NCI-H524 treated with DMSO at 0.1 percent for 48 hours (cell line): ENCODE measurements around the gene C10orf90.

Experiments used
- DNase-seq: peaks from one replicate; lab custom pipeline; 2025; lab: John Stamatoyannopoulos, UW

The C10orf90 gene

DNA sequence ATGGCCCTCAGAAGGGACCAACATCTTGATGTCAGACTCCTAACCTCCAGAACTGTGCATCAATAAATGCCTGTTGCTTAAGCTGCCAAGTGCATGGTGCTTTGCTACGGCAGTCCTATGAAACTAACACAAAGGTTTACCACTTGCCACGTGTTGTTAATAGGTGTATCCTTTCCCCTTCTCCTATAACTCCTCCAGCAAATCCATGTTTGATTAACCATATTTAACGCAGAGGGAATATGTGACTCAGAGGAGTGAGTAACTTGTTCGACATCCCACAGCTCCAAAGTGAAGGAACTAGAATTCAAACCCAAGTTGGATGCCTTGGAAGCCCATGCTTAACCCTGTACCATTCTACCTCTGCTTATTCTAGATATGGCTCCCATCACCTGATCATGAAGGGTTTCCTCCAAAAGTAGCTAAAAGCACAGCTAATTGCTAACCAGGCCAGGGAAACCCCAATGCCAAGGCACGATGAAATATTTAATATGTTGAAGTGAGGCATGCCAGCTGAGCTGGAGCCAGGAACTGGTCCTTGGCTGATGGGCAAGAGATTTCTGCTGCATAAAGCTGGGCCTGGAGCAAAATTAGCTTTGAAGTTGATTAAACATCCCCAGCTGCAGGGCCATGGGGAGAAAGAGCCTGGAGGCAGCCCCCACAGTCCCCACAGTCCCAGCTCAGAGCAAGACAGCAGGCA lies 131.9 kb downstream of the C10orf90 start:
- DNase-seq, result no peak

DNA sequence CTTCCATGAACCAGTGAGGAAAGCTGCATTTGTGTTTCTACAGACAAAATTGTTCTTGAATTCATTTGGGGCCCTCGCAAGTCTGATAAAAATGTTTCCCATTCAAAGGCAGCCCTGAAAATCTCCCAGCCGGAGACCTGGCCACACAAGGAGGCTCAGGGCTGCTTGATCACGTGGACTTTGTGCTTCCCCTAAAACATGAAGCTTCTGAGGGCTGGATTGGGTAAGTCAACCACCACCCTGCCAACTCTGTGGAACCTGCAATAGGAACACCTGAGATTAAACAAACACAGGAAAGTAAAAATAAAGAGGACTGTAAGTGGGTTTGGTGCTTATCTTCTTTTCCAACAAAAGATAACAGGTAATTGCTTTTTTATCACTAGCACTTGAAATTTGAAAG lies 133.8 kb downstream of the C10orf90 start:
- DNase-seq, result no peak

DNA sequence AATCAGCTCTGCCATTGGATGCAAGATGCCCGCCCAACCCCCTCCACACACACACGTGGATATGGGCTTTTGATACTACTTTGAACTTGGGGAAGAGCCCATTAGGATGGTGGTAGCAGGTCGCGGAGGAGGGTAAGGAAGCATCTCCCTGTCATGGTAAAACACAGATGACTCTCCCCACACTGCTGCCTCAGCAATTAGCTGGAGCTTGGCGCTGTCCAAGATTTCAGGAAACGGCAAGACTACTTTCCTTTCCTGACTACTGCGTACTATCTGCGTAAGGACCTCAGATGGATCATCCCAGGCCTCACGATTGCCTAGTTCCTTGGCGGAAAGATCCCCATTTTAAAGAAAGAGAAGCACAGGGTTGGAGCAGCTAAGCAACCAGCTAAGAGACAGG lies 134.3 kb downstream of the C10orf90 start:
- DNase-seq, result no peak

DNA sequence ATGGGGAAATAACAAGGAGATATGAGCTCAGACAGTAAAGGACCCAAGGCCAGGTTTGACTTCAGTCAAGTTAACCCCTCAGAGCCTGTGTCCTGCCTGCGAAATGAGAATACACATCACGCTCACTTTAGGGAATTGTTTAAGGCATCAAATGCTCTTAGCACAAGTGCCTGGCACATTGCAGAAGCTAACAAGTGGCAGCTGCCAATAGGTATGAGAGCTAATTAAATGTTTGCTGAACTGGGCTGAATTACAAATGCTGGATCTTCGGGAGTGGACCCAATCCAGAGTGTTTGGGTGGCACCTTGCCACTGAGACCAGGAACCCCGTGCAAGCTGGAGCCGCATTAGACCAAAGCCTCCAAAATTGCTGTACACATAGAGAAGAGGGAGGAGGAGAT lies 136.8 kb downstream of the C10orf90 start:
- no peak for DNase-seq

DNA sequence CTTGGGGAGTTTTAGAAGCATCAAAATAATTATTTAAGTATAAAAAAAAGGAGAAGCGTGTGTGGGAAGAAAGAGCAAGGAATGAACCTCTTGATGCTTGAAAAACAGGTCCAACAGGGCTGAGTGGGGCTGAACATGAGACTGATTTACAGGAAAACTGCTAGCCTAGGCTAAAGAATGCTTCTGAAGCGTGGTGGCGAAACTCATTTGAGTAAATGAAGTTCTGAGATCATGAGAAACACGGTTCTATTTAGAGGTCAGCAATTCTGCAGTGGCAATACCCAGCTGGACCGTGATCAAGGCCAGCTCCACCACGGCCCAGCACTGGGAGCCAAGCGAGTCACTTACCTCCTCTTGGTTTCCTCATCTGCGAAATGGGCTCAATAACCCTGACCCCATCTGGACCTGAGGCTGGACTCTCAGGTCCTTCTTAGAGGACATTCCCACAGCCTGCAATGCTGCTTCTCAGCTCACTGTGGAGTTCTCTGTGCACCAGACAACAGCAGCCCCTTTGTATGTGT lies 142.1 kb downstream of the C10orf90 start:
- DNase-seq, result no peak

DNA sequence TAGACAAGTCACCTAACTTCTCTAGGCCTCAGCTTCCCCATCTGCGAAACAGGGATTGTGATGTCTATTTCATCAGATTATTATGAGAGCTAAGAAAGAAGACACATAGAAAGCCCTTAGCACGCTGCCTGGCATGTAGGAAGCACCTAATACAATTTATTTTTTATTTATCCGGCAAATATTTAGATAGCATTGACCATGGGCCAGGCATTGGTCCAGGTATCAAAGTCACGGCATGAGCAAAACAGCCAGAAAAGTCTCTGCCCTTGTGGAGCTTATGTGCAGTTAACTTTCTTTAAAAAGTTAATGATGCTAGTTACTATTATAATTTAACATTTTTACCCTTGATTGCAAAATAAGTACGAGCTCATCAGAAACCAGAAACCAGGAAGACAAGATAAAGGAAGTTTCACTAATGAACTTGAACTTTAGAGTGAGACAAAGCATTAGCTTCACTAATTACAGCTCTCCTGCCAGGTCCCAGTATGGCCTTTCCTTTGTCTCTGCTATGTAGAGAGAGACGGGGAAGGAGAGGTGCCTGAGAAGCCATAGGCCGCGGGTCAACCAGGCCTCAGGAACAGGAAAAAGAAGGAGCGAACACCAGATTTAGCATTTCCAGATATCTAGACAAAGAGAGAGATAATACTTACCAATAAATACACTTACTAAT lies 142.7 kb downstream of the C10orf90 start:
- DNase-seq, result no peak

DNA sequence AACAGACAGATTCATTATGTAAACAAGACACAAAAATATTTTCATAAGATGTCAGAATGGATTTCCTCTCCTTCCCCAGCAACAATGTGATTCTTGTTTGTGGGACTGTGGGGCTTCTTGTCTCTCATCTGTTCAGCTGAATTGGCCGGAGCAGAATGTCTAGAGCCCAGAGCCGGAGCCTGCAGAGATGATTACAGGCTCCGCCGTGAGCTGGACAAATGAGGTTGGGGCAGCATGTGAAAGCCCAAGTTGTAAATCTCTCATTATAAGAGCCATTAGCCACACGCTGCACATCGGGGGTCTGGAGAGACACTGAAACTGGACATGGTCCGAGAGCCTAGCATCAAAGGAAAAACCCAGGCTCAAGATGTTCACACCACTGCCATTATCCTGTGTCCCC lies 145.2 kb downstream of the C10orf90 start:
- DNase-seq, result no peak

DNA sequence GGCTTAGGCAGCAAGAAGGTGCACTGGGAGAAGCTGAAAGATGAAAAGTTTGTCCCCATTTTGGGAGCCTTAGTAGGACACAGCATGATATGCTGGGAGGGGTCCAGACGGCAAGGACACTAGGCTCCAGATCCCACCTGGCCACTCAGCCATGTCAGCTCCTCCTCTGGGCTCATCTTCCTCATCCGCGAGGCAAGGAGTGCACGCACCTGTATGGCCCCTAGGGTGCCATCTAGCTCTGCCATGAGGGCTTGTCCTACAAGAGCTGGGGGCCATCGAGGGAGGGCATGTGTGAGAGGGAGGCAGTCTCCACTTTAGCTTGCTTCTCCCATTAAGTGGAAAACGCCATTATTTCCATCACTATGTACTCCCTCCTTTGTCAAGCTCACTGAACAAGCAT lies 146.0 kb downstream of the C10orf90 start:
- DNase-seq, result no peak

DNA sequence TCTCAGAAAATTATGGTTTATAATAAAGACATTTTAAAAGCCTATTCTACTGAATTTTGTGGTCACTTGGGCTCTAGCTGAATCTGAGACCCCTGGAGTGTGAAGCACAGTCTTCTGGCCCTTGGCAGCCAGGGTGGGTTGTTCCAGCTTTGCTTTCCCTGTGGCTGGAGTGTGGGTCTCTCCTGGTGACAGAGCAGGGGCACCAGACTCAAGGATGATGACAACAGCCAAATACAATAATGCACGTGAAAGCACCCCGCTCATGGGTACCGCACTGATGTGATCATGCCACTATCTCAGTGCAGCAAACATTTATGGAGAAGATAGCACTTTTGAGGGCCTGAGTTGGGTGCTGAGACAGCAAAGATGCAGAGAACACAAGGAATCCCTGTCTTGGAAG lies 147.4 kb downstream of the C10orf90 start:
- DNase-seq, result no peak

DNA sequence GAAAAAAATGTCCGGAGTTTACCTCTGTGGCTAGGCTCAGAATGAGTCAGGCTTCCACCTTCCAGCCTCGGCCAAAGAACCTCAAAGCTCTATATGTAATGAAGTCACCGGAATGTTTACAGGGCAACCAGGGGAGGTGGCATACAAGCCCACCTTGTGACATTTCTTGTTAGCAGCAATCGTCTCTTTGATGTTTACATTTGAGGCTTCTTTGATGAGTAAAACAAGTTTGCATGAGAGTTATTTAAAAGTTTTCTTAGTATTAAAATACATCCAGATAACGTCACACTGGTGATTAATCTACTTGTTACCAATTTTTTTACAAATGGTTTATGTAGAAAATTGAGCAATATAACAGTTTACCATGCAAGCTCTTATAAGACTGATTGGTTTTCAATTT lies 149.1 kb downstream of the C10orf90 start:
- no peak for DNase-seq

DNA sequence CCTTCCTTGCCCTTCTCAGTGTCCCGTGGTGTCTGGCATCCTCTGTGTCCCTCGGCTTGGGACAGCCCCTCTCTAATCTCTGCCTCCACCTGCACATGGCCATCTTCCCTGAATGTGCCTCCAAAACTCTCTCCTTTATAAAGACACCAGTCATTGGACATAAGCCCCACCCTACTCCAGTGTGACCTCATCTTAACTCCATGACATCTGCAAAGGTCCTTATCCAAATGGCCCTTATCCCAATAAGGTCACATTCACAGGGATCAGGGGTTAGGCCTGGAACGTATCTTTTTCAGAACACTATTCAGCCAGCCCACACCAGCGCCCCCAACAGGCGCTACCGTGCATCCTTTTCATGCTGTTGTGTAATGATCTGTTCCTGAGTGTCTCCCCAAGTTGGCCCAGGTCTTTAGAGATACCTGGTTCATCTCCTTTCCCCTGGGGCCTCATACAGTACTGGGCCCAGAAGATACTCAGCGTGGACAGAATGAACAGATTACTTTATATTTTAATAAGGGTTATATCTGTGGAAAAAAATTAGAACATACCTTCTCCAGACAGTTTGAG lies 149.7 kb downstream of the C10orf90 start:
- DNase-seq, result no peak

DNA sequence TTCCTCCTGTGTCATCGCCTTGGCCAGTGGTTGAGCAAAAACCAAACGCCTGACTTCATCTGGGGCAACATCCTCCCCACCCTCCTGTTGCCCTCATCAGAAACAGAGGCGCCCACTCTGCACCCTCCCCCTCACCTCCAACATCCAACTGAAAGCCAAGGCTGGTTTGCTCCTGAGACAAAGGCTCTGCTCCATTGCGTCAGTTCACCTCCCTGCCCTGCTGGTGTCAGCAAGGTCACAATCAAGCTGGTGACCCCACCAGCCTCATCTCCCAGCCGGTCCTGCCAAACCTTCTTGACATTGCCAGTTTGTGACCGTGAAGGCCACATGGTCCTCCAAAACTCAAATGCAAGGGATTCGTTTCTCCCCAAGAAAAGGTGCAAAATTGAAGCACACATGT lies 150.5 kb downstream of the C10orf90 start:
- no peak for DNase-seq

DNA sequence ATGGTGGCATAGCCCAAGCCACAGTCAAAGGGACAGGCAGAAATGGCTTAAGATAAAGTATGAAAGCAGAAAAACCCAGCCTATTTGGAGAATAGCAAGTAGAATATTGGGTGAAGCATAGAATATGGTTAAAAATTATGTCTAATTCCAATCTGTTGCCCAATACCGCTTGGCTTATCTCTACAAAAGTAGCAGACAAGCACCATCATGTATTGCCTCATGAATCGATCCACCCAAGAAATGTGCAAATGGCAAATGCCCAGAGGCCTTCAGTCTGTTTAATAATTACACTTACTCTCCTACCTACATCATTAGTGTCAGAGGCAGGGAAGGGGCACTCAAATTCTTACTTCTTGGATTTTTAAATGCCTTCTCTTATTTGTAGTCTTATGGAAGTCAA lies 151.3 kb downstream of the C10orf90 start:
- DNase-seq, result no peak

DNA sequence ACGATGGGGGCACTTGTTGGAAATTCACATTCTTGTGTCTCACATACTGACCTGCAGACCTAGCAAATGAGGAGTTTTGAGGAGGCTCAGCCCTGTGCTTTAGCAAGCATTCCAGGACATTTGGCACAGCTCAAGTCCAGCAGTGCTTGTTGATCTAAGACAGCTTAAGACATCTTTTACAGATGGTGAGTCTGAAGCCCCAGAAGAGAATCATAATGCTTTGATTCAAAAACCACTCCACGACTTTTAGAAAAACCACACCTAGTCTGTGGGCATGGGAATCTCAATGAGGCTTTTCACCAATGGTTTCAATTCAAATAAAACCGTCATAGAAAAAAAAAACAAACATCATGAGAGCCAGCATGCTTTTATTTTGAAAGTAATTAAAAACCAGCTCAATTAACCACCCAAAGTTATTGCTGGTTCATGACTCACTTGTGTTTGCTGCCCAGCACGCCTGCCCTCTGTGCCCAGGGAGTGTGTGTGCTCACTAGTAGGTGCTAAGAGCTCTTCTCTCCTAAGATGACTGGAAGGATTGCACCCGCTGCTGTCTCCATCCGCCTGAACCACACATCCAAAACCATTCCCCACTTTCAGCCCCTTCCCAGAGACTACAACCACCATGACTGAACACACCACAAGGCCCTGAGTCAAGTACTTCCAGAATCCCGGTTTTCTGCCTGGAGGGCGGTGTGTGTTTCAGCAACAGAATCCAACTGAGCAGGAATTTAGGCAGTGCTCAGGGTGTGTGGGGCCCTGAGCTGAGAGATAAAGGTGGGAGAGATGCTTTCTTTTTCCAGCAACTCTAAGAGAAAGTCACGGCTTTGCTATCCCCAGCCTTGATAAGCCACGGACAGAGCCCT lies 152.0 kb downstream of the C10orf90 start:
- no peak for DNase-seq

DNA sequence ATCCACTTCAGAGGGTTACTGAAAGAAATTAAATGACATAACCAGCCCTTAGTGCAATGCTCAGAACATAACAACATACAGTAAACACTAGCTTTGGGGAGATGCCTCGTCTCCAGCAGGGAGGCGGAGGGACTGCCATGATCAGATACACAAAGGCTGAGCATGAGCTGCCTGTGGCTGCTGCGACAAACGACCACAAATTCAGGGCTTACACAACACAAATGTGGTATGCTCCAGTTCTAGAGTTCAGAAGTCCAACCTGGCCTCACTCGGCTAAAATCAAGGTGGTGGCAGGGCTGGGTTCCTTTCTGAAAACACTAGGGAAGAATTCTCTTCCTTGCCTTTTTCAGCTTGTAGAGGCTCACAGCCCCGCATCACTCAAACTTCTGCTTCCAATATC lies 154.0 kb downstream of the C10orf90 start:
- DNase-seq, result no peak

DNA sequence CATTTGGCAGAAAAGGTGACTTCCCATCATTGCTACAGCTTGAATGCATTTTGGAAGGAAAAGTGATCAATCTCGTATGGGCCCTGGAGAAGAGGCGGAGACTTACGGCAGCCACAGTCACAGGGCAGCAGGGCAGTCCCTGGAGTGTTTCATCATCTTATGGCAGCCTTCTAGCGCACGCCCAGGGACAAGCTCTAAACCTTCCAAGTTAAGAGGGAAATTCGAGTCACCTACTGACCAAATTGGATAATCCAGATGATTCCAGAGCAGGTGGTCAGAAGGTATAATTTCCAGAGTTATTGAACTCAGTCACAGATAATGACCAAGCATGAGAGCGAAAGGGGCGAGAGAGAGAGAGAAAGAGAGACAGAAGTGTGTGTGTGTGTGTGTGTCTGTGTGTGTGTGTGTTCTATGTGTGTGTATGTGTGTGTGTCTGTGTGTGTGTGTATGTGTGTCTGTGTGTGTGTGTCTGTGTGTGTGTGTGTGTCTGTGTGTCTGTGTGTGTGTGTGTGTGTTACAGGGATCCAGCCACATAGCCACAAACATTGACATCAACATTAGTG lies 158.5 kb downstream of the C10orf90 start:
- no peak for DNase-seq

DNA sequence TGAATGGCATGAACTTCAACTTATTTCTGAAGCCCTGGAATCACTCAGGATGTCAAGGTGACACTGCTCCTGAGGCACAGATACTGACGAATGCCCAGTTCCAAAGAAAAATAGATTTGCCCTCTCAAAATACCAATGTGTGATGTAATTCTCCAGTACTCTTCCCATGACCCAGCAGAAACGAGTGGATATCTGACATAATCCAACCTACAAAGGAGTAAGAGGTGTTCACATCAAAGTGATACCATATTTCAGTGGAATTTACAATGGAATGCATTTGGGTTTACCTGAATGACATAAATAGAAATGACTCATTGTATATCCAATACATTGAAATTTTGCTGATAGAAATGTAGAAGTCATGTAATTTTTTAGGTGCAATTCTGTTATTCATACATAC lies 161.3 kb downstream of the C10orf90 start:
- DNase-seq, result no peak

DNA sequence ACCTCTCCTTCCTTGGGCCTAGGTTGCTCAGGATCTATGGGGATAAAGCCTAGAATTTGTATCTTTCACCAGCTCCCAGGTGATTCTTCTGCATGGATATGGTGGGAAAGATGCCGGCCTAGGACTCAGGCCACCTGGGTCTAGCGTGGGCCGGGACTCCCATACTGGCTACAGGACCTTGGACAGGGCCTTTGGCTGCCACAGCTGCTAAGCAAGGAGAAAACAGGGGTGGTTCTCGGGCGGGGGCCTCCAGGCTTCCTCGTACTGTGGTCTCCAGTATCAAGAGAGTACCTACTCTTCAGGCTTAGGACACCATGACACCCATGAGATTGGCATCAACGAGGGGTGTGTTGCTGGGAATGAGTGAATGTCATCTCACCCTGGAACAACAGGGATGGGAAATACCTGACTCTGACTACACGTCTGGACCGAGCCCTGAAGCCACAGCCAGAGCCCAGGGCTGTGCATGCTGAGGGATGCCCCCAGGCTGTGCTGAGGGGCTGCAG lies 161.9 kb downstream of the C10orf90 start:
- no peak for DNase-seq

DNA sequence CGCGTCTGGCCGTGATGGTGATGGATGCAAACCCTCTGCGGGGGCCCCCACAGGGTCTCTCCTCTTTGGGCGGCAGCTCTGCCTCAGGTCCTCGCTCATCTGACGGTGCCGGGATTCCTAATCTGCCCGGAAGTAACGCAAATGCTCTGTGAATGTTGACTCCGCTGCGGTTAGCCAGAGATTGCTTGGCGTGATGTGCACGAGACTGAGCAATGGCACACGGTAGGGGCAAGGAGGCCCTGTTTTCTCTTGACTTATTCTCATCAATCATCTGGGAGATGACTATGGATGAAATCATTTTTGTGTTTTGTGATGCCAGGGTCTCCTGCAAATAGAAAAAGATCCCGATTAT lies 165.8 kb downstream of the C10orf90 start:
- no peak for DNase-seq

DNA sequence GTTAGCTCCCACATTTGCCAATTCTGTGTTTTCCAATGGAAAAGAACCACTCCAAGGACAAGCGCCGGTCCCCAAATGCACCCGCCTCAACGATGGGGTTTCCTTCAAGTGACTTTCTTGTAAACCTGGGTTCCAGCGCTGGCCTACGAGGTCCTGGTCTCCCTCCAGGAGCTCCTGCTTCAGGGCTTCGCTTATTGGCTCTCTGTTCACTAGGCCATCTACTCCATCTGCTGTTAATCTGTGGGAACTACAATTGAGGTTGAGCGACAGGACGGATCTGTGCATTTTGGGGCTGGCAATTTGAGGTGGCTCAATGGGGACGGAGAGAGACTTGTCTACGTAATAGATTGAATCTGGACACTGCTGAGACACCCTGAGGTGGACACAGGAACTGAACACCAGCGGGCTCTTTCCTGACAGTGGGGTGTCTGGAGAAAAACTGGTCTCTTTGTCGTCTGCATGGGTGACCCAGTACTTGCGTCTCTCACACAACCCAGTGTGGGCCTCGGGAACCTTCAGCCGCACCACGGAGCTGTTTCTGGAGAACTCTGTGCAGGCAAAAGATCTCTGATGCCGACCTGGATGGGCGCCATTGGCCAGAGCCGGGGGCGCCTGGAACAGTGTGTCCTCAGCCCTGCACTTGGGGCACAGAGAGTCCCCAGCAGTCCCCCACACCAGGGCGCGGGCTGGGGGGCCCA lies 166.3 kb downstream of the C10orf90 start:
- DNase-seq, result no peak

DNA sequence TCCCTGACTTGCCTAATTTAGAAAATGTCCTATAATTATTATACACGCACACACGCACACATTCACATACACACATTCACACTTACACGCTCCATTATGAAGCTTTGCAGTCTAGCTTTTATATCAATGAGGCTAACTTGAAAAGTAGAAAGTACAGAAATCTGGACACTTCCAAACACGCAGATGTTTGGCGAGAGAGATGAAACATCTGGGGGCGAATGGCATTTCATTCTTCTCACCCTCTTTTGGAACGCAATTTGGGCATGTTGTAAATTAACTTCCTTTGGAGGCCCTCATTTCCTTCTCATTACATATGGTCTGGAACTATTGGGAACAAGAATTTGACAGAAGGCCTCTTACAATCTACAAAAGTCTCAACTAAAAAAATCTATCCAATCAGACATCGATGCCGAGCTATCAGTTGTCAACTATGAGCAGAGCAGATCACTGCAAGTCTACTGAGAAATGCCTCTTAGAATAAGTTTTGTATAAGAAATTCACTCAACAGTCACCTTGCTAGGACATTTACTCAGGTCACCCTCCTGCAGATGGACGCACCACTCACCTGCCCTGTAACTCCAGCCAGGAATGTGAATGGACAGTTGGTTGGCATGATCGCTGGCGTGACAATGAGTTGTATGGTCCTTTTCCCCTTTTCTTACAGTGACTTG lies 167.0 kb downstream of the C10orf90 start:
- DNase-seq, result no peak
